Tibial nerve (tissue), 4 donors: Measurements from ENCODE around the gene SMOC1. TPM values are rescaled to one million over a fixed set of nuclear protein-coding genes. Genes with fewer than 3 reads are reported as not detected.

Experiments used
- DNase-seq, 2 donors: peaks; one replicate each; pipeline ENCODE4 v3.0.0-alpha.2; 2019; ENCODE audit warnings: low spot score in 2 of 2
- H3K27ac ChIP-seq, 4 donors: fragments of 200-600 bp; sonication (generic) in 3 of 4; one replicate each; pipeline ENCODE4 v1.5.1; 2017 to 2019; ENCODE audit warnings: mild to moderate bottlenecking in 1 of 4
- H3K27me3 ChIP-seq, 2 donors: fragments of 200-600 bp; sonication (generic) in 1 of 2; one replicate each; pipeline versions ENCODE4 v1.5.1 to v1.6.0; 2017 to 2019
- H3K36me3 ChIP-seq, 3 donors: fragments of 200-600 bp; sonication (generic); one replicate each; pipeline ENCODE4 v1.5.1; 2018 to 2019
- H3K4me1 ChIP-seq, 4 donors: fragments of 200-600 bp; sonication (generic) in 3 of 4; one replicate each; pipeline ENCODE4 v1.5.1; 2017 to 2019
- H3K4me3 ChIP-seq, 4 donors: fragments of 200-600 bp; sonication (generic) in 3 of 4; one replicate each; pipeline ENCODE4 v1.5.1; 2017 to 2019; ENCODE audit warnings: mild to moderate bottlenecking in 1 of 4, moderate library complexity in 1 of 4
- H3K9me3 ChIP-seq, 4 donors: fragments of 200-600 bp; sonication (generic) in 3 of 4; one replicate each; pipeline ENCODE4 v1.5.1; 2017 to 2019
- CTCF ChIP-seq, 5 experiments: fragments of 200-600 bp in 3 of 5; fragments of 450-650 bp in 2 of 5; sonication (generic) in 3 of 5; IDR thresholded peaks; one replicate each; pipeline ENCODE4 v1.5.1; 2016 to 2019; ENCODE audit warnings: antibody characterized with exemption in 5 of 5, mild to moderate bottlenecking in 3 of 5, moderate library complexity in 2 of 5
- EP300 ChIP-seq, 2 donors: sonication (generic); formaldehyde crosslinking; IDR thresholded peaks; one replicate each; pipeline ENCODE4 v1.6.1; 2017; ENCODE audit warnings: antibody characterized with exemption in 2 of 2, mild to moderate bottlenecking in 1 of 2
- POLR2A ChIP-seq, 2 donors: fragments of 450-650 bp; IDR thresholded peaks; one replicate each; pipeline ENCODE4 v1.6.1; 2017; ENCODE audit warnings: antibody characterized with exemption in 2 of 2, mild to moderate bottlenecking in 2 of 2, moderate library complexity in 2 of 2
- WGBS, 2 donors: methylation state at CpG; one replicate each; pipeline ENCODE4 v1.1.5; 2018; 5-methylcytosine and 5-hydroxymethylcytosine counted together
- total RNA-seq, 4 donors: library from RNA; depleted of rRNA; stranded (reverse); fragments of >200 nt; gene quantifications; one replicate each; pipeline ENCODE4 v1.1.0, GENCODE V29; 2016

Gene SMOC1
- total RNA-seq, 4 donors from 2014 or later: 6.0 to 14.4 (median 13.3) TPM

GRCh38 chr14:70013271-70013873, 134.2 kb downstream of the SMOC1 start:
- H3K4me1 ChIP-seq: peaks cover 0 to 10% (median under 1%) of the 10 kb centered on the region in 4 donors
- no peaks in the 10 kb centered on the region for H3K9me3 ChIP-seq
- 68 to 71% methylated on average over 2 of the region's 2 CpGs for WGBS, 2 donors
- DNase-seq: no peak
- H3K4me3 ChIP-seq: no peak overlapping the region
- no peaks in the 10 kb centered on the region for H3K36me3 ChIP-seq
- TF ChIP-seq CTCF (IDR thresholded peaks at IDR 0.05): peak in 4 of 5 experiments; percentile 12 to 38 (median 34)
- TF ChIP-seq POLR2A (IDR thresholded peaks at IDR 0.05): no peak
- no peaks in the 10 kb centered on the region for H3K27me3 ChIP-seq
- H3K27ac ChIP-seq: no peak overlapping the region

GRCh38 chr14:70014406-70015095, 135.3 kb downstream of the SMOC1 start:
- Histone ChIP-seq H3K4me3 (no peak overlapping the region), H3K36me3 (no peaks in the 10 kb centered on the region), H3K27ac (no peak overlapping the region), H3K9me3 (no peaks in the 10 kb centered on the region), H3K4me1 (peaks cover 0 to 21% (median 7%) of the 10 kb centered on the region in 4 donors), H3K27me3 (no peaks in the 10 kb centered on the region)
- TF ChIP-seq POLR2A (IDR thresholded peaks at IDR 0.05) (no peak), CTCF (IDR thresholded peaks at IDR 0.05) (no peak), EP300 (IDR thresholded peaks at IDR 0.05) (no peak)
- 80 to 84% methylated on average over 7 of the region's 7 CpGs for WGBS, 2 donors
- no peak for DNase-seq

- Histone ChIP-seq H3K9me3 (no peaks in the 10 kb centered on the region), H3K4me3 (no peak overlapping the region), H3K36me3 (no peaks in the 10 kb centered on the region), H3K27me3 (no peaks in the 10 kb centered on the region), H3K4me1 (peaks cover 0 to 25% (median 7%) of the 10 kb centered on the region in 4 donors), H3K27ac (peak overlapping the region in 3 of 4 donors; percentile 12 to 39 (median 13))
- TF ChIP-seq POLR2A (IDR thresholded peaks at IDR 0.05): no peak
- TF ChIP-seq EP300 (IDR thresholded peaks at IDR 0.05): no peak
- no peak for TF ChIP-seq CTCF (IDR thresholded peaks at IDR 0.05)
- WGBS, 2 donors: 62 to 63% methylated on average over 2 of the region's 2 CpGs
- no peak for DNase-seq
Observed at GRCh38 chr14:70018230-70018629, 139.0 kb downstream of the SMOC1 start.

GRCh38 chr14:70018713-70019211, 139.5 kb downstream of the SMOC1 start:
- no peaks in the 10 kb centered on the region for H3K27me3 ChIP-seq
- peaks cover 0 to 25% (median 7%) of the 10 kb centered on the region in 4 donors for H3K4me1 ChIP-seq
- TF ChIP-seq CTCF (IDR thresholded peaks at IDR 0.05): no peak
- no peak for TF ChIP-seq POLR2A (IDR thresholded peaks at IDR 0.05)
- TF ChIP-seq EP300 (IDR thresholded peaks at IDR 0.05): no peak
- H3K36me3 ChIP-seq: no peaks in the 10 kb centered on the region
- H3K4me3 ChIP-seq: peak overlapping the region in 2 of 4 donors; percentile 25 to 32
- 37% methylated on average over 8 to 9 of the region's 9 CpGs for WGBS, 2 donors
- DNase-seq: peak in 1 of 2 donors; percentile 18
- peak overlapping the region in 3 of 4 donors; percentile 12 to 39 (median 13) for H3K27ac ChIP-seq
- H3K9me3 ChIP-seq: no peaks in the 10 kb centered on the region

GRCh38 chr14:70019695-70020094, 140.5 kb downstream of the SMOC1 start:
- Histone ChIP-seq H3K27ac (peak overlapping the region in 1 of 4 donors; percentile 13), H3K4me3 (no peak overlapping the region), H3K36me3 (no peaks in the 10 kb centered on the region), H3K27me3 (no peaks in the 10 kb centered on the region), H3K4me1 (peaks cover 0 to 25% (median 7%) of the 10 kb centered on the region in 4 donors), H3K9me3 (no peaks in the 10 kb centered on the region)
- DNase-seq: no peak
- TF ChIP-seq POLR2A (IDR thresholded peaks at IDR 0.05): no peak
- TF ChIP-seq CTCF (IDR thresholded peaks at IDR 0.05): no peak
